Natural killer cell (primary cell): ENCODE results near the gene SPOCK1. TPM values are rescaled to one million over a fixed set of nuclear protein-coding genes. Genes with fewer than 3 reads are reported as not detected.

Experiments used
- ATAC-seq, 3 donors: fragments of 150-1000 bp in 2 of 3; fragments of 200-7000 bp in 1 of 3; cut with Tn5 transposase; 1 replicate in 1 of 3; 2 replicates in 2 of 3; pipeline ENCODE4 v1.10.0; 2021; ENCODE audit warnings: mild to moderate bottlenecking in 2 of 3, moderate library complexity in 2 of 3
- DNase-seq, 2 donors: peaks; one replicate each; pipeline versions ENCODE4 v3.0.0 to v3.0.0-alpha.2; 2013 to 2021; ENCODE audit warnings: mixed read lengths in 1 of 2
- H3K27ac ChIP-seq: one replicate; pipeline ENCODE4 v1.5.1; 2013; ENCODE audit warnings: mild to moderate bottlenecking, low read length
- H3K27me3 ChIP-seq: one replicate; pipeline ENCODE4 v1.6.1; 2013; ENCODE audit warnings: low read length; ENCODE audit not compliant: control insufficient read depth, insufficient read depth
- H3K36me3 ChIP-seq: one replicate; pipeline ENCODE4 v1.6.1; 2013; ENCODE audit warnings: low read length; ENCODE audit not compliant: control insufficient read depth, insufficient read depth
- H3K4me1 ChIP-seq: one replicate; pipeline ENCODE4 v1.6.1; 2013; ENCODE audit warnings: low read length; ENCODE audit not compliant: control insufficient read depth, insufficient read depth
- H3K4me3 ChIP-seq: one replicate; pipeline ENCODE4 v1.5.1; 2013; ENCODE audit warnings: low read length
- H3K9me3 ChIP-seq: one replicate; pipeline ENCODE4 v1.6.1; 2013; ENCODE audit warnings: low read length; ENCODE audit not compliant: control insufficient read depth, insufficient read depth
- H3K27ac Mint-ChIP-seq, 2 donors: one replicate each; pipeline ENCODE4 v1.8.0; 2022; ENCODE audit warnings: mild to moderate bottlenecking in 2 of 2, mixed read lengths in 2 of 2, moderate library complexity in 1 of 2
- H3K27me3 Mint-ChIP-seq, 2 donors: one replicate each; pipeline ENCODE4 v1.8.0; 2022; ENCODE audit warnings: low read depth in 2 of 2, mixed read lengths in 2 of 2
- H3K36me3 Mint-ChIP-seq: one replicate; pipeline ENCODE4 v1.8.0; 2022; ENCODE audit warnings: mixed read lengths
- H3K4me1 Mint-ChIP-seq, 2 donors: one replicate each; pipeline ENCODE4 v1.8.0; 2022; ENCODE audit warnings: mixed read lengths in 2 of 2
- H3K4me3 Mint-ChIP-seq: one replicate; pipeline ENCODE4 v1.8.0; 2022; ENCODE audit warnings: mild to moderate bottlenecking, moderate library complexity, mixed read lengths
- H3K9me3 Mint-ChIP-seq, 2 donors: one replicate each; pipeline ENCODE4 v1.8.0; 2022; ENCODE audit warnings: mixed read lengths in 2 of 2
- WGBS: methylation state at CpG from one replicate; pipeline ENCODE4 v1.1.7; 2013; ENCODE audit warnings: missing lambda C conversion rate; ENCODE audit not compliant: insufficient coverage; 5-methylcytosine and 5-hydroxymethylcytosine counted together
- intact Hi-C: fragments of 100-400 bp; cut with micrococcal nuclease; formaldehyde crosslinking; loops from one replicate; pipeline ENCODE4 v1.14.2; 2022
- total RNA-seq, 4 donors: library from RNA; stranded (reverse); fragments of 120-200 nt in 1 of 4; gene quantifications; one replicate each; pipeline versions ENCODE4 v1.2.3 to v1.2.4, GENCODE V29; 2013 to 2022
- TF ChIP-seq, protein P1 (sequence below): fragments of 200-600 bp; IDR thresholded peaks from one replicate; pipeline ENCODE4 v1.8.0; 2022; ENCODE audit warnings: antibody characterized with exemption

The SPOCK1 gene
- total RNA-seq, 3 donors from 2014 or later (not counting 1 experiment from before 2014, with no cell fraction given) = 0.09 to 1.6 (median 0.61) TPM

- intact Hi-C loops = loop anchor here (10.0 kb wide), 2 partner anchors 166 to 806 kb away; partner anchors contain the start of genes NME5 and SPOCK1
- Mint-ChIP-seq H3K4me1 (no peaks in the 10 kb centered on the region), H3K36me3 (no peaks in the 10 kb centered on the region), H3K27ac (no peak overlapping the region), H3K4me3 (no peak overlapping the region), H3K27me3 (peaks cover 0 to 3% of the 10 kb centered on the region in 2 donors), H3K9me3 (no peaks in the 10 kb centered on the region)
- Histone ChIP-seq H3K9me3 (no peaks in the 10 kb centered on the region), H3K27me3 (no peaks in the 10 kb centered on the region), H3K4me3 (no peak overlapping the region), H3K27ac (no peak overlapping the region), H3K4me1 (no peaks in the 10 kb centered on the region), H3K36me3 (no peaks in the 10 kb centered on the region)
- 50% methylated on average over 3 of the region's 3 CpGs for WGBS
- TF ChIP-seq, protein P1, sequence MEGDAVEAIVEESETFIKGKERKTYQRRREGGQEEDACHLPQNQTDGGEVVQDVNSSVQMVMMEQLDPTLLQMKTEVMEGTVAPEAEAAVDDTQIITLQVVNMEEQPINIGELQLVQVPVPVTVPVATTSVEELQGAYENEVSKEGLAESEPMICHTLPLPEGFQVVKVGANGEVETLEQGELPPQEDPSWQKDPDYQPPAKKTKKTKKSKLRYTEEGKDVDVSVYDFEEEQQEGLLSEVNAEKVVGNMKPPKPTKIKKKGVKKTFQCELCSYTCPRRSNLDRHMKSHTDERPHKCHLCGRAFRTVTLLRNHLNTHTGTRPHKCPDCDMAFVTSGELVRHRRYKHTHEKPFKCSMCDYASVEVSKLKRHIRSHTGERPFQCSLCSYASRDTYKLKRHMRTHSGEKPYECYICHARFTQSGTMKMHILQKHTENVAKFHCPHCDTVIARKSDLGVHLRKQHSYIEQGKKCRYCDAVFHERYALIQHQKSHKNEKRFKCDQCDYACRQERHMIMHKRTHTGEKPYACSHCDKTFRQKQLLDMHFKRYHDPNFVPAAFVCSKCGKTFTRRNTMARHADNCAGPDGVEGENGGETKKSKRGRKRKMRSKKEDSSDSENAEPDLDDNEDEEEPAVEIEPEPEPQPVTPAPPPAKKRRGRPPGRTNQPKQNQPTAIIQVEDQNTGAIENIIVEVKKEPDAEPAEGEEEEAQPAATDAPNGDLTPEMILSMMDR = no peak
- ATAC-seq (no peak), DNase-seq (no peak)
Measured at GRCh38 chr5:137328991-137329390, 170.1 kb downstream of the SPOCK1 start.

DNA sequence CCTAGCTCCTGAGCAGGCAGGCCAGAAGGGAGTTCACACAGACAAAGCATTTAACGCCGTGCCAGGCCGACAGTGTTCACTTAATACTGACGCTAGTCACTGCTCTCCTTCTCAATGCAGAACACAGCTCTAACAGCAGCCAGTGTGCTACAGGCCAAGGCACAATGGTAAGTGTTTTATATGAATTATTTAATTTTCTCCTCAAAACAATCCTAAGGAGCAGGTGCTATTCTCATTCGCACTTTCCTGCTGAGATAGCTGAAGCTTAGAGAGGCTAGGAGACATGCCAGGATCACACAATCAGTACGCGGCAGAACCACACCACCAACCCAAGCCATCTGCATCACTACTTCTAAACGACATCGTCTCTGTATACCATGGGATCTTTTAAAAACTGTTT lies 170.7 kb downstream of the SPOCK1 start:
- H3K36me3 Mint-ChIP-seq = no peaks in the 10 kb centered on the region
- intact Hi-C loops = loop anchor here (10.0 kb wide), 2 partner anchors 166 to 806 kb away; partner anchors contain the start of genes NME5 and SPOCK1
- Histone ChIP-seq H3K36me3 (no peaks in the 10 kb centered on the region), H3K27ac (no peak overlapping the region), H3K9me3 (no peaks in the 10 kb centered on the region), H3K4me3 (no peak overlapping the region), H3K27me3 (no peaks in the 10 kb centered on the region), H3K4me1 (no peaks in the 10 kb centered on the region)
- WGBS = 96% methylated on average over 5 of the region's 9 CpGs
- no peaks in the 10 kb centered on the region for H3K9me3 Mint-ChIP-seq
- peaks cover 2 to 3% of the 10 kb centered on the region in 2 donors for H3K27me3 Mint-ChIP-seq
- TF ChIP-seq, protein P1 = no peak
- no peak for ATAC-seq
- no peak for DNase-seq
- H3K4me3 Mint-ChIP-seq = no peak overlapping the region
- H3K27ac Mint-ChIP-seq = no peak overlapping the region
- H3K4me1 Mint-ChIP-seq = no peaks in the 10 kb centered on the region

- H3K4me1 ChIP-seq = no peaks in the 10 kb centered on the region
- H3K4me1 Mint-ChIP-seq = no peaks in the 10 kb centered on the region
- H3K27ac ChIP-seq = no peak overlapping the region
- no peaks in the 10 kb centered on the region for H3K9me3 Mint-ChIP-seq
- H3K27me3 ChIP-seq = no peaks in the 10 kb centered on the region
- no peak overlapping the region for H3K27ac Mint-ChIP-seq
- DNase-seq (no peak), ATAC-seq (no peak)
- no peaks in the 10 kb centered on the region for H3K36me3 ChIP-seq
- H3K9me3 ChIP-seq = no peaks in the 10 kb centered on the region
- TF ChIP-seq, protein P1 = no peak
- H3K27me3 Mint-ChIP-seq = peaks cover 6 to 23% of the 10 kb centered on the region in 2 donors
- intact Hi-C loops = loop anchor here (10.0 kb wide), 2 partner anchors 169 to 809 kb away; partner anchors contain the start of genes NME5 and SPOCK1
- no peak overlapping the region for H3K4me3 Mint-ChIP-seq
- 87% methylated on average over 3 of the region's 4 CpGs for WGBS
- no peaks in the 10 kb centered on the region for H3K36me3 Mint-ChIP-seq
- no peak overlapping the region for H3K4me3 ChIP-seq
Measured at GRCh38 chr5:137325721-137326120, 173.4 kb downstream of the SPOCK1 start.
